ENCODE results near the gene AGR2. TPM values are rescaled to one million over a fixed set of nuclear protein-coding genes. Genes with fewer than 3 reads are reported as not detected.

AGR2 gene
- total RNA-seq, 4 donors from 2014 or later: not detected

DNA sequence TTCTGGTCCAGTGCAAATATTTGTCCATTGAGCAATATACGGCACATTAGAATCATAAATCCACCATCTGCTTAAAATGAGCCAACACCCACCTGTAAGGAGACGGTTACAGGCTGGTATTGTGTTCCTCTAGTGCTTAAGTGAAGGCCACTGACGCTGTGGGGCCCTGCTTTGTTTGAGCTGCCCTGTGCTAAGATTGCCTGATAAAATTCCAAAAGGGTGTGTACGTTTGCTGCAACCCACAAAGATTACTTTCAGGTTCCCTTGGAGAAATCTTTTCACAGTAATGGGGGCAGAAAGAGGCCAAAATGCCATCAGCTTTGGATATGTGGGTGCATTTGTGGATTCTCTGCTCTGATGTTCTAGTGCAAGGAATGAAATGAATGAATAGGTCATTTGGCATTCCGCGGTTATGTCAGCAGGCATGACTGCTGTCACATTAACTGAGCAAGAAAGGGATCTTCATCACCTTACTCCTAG is 42.6 kb upstream of the AGR2 start:
- TF ChIP-seq POLR2AphosphoS5 (IDR thresholded peaks at IDR 0.05) (no peak), POLR2A (IDR thresholded peaks at IDR 0.05; ENCODE audit: low read depth) (no peak)
- WGBS: 88% methylated on average over 6 of the region's 6 CpGs

DNA sequence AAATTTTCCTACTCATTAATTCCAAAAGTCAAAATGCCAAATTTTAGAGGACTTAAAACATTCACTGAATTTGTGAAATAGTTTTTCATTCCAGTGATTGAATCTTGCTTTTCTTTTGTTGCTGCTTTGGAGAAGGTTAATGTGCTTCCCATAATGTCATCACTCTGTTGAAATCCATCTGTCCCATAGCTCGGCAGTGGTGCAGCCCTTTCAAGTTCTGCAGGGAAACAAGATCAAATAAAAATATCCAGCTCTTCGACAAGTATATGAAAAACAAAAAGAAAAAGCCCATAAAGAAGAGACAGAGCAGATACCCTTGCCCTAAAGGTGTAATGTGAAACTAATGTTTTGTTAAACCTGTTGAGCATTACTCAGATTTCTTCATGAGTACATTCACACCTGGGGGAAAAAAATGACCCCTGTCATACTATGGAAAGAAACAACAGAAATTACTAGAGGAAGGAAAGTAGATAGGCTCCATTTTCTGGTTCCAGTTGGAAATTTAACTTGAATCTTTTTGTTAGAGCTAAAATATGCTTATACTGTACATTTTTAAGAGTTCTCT is 41.9 kb upstream of the AGR2 start:
- H3K36me3 ChIP-seq: no peaks in the 10 kb centered on the region
- 57% methylated on average over 2 of the region's 2 CpGs for WGBS
- no peaks in the 10 kb centered on the region for H3K4me1 ChIP-seq
- H3K27me3 ChIP-seq: peaks cover 0 to 6% (median 0%) of the 10 kb centered on the region in 4 donors
- H3K9me3 ChIP-seq: no peaks in the 10 kb centered on the region
- TF ChIP-seq, protein P1, sequence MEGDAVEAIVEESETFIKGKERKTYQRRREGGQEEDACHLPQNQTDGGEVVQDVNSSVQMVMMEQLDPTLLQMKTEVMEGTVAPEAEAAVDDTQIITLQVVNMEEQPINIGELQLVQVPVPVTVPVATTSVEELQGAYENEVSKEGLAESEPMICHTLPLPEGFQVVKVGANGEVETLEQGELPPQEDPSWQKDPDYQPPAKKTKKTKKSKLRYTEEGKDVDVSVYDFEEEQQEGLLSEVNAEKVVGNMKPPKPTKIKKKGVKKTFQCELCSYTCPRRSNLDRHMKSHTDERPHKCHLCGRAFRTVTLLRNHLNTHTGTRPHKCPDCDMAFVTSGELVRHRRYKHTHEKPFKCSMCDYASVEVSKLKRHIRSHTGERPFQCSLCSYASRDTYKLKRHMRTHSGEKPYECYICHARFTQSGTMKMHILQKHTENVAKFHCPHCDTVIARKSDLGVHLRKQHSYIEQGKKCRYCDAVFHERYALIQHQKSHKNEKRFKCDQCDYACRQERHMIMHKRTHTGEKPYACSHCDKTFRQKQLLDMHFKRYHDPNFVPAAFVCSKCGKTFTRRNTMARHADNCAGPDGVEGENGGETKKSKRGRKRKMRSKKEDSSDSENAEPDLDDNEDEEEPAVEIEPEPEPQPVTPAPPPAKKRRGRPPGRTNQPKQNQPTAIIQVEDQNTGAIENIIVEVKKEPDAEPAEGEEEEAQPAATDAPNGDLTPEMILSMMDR (IDR thresholded peaks at IDR 0.05): no peak
- TF ChIP-seq POLR2AphosphoS5 (IDR thresholded peaks at IDR 0.05) (no peak), EP300 (IDR thresholded peaks at IDR 0.05) (no peak), POLR2A (IDR thresholded peaks at IDR 0.05; ENCODE audit: low read depth) (no peak)
- no peak overlapping the region for H3K27ac ChIP-seq (replicated peaks in 1 of 4)
- DNase-seq (ENCODE audit: extremely low spot score): no peak
- no peak overlapping the region for H3K4me3 ChIP-seq
- intact Hi-C loops (cut with DNase I): no loop called here

More for the DNA sequence above, 42.6 kb upstream of the AGR2 start:
- Histone ChIP-seq H3K27ac (replicated peaks in 1 of 4) (no peak overlapping the region), H3K36me3 (no peaks in the 10 kb centered on the region), H3K4me1 (no peaks in the 10 kb centered on the region), H3K9me3 (no peaks in the 10 kb centered on the region), H3K27me3 (peaks cover 0 to 6% (median 0%) of the 10 kb centered on the region in 4 donors), H3K4me3 (no peak overlapping the region)
- no peak for DNase-seq (ENCODE audit: extremely low spot score)
- intact Hi-C loops (cut with DNase I): no loop called here

- Histone ChIP-seq H3K4me3 (no peak overlapping the region), H3K9me3 (no peaks in the 10 kb centered on the region), H3K4me1 (peaks cover 0 to 2% (median 1%) of the 10 kb centered on the region in 4 donors), H3K36me3 (no peaks in the 10 kb centered on the region), H3K27ac (replicated peaks in 1 of 4) (no peak overlapping the region), H3K27me3 (peaks cover 0 to 1% (median 0%) of the 10 kb centered on the region in 4 donors)
- TF ChIP-seq, protein P1 (IDR thresholded peaks at IDR 0.05): no peak
- TF ChIP-seq EP300 (IDR thresholded peaks at IDR 0.05) (no peak), POLR2AphosphoS5 (IDR thresholded peaks at IDR 0.05) (no peak), POLR2A (IDR thresholded peaks at IDR 0.05; ENCODE audit: low read depth) (no peak)
- intact Hi-C loops (cut with DNase I): no loop called here
- no peak for DNase-seq (ENCODE audit: extremely low spot score)
Observed at GRCh38 chr7:16845746-16846145, 40.9 kb upstream of the AGR2 start.

DNA sequence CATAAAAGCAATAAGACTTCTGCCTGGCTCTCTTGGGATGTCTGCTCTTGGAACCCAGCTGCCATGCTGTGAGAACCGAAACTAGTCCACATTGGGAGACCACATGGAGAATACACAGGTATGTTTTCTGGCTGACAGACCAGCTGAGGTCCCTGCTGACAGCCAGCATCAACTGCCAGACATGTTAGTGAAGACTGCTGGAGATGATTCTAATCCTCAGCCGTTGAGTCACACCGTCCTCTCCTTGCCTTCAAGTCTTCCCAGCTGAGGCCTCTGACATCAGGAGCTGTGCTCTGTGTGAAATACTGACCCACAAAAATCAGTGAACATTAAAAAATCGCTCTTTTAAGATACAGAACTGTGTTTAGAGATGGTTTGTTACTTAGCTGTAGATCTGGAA is 36.9 kb upstream of the AGR2 start:
- TF ChIP-seq POLR2A (IDR thresholded peaks at IDR 0.05; ENCODE audit: low read depth) (no peak), EP300 (IDR thresholded peaks at IDR 0.05) (no peak), POLR2AphosphoS5 (IDR thresholded peaks at IDR 0.05) (no peak)
- TF ChIP-seq, protein P1 (IDR thresholded peaks at IDR 0.05): no peak
- Histone ChIP-seq H3K9me3 (no peaks in the 10 kb centered on the region), H3K27me3 (no peaks in the 10 kb centered on the region), H3K36me3 (no peaks in the 10 kb centered on the region), H3K4me3 (no peak overlapping the region), H3K27ac (replicated peaks in 1 of 4) (no peak overlapping the region), H3K4me1 (peaks cover 0 to 16% (median 3%) of the 10 kb centered on the region in 4 donors)
- no peak for DNase-seq (ENCODE audit: extremely low spot score)
- intact Hi-C loops (cut with DNase I): no loop called here
- 89% methylated on average over 4 of the region's 4 CpGs for WGBS

- Histone ChIP-seq H3K9me3 (no peaks in the 10 kb centered on the region), H3K4me1 (peaks cover 0 to 16% (median 3%) of the 10 kb centered on the region in 4 donors), H3K27me3 (no peaks in the 10 kb centered on the region), H3K4me3 (no peak overlapping the region), H3K27ac (replicated peaks in 1 of 4) (no peak overlapping the region), H3K36me3 (no peaks in the 10 kb centered on the region)
- no peak for DNase-seq (ENCODE audit: extremely low spot score)
- intact Hi-C loops (cut with DNase I): no loop called here
- 96% methylated on average over 6 of the region's 6 CpGs for WGBS
- TF ChIP-seq POLR2AphosphoS5 (IDR thresholded peaks at IDR 0.05) (no peak), POLR2A (IDR thresholded peaks at IDR 0.05; ENCODE audit: low read depth) (no peak), EP300 (IDR thresholded peaks at IDR 0.05) (no peak)
- TF ChIP-seq, protein P1 (IDR thresholded peaks at IDR 0.05): no peak
Observed at GRCh38 chr7:16840094-16840493, 35.3 kb upstream of the AGR2 start.

All from esophagus muscularis mucosa (tissue), 4 donors.